Endodermal cell (in vitro differentiated cells): Measurements from ENCODE around the gene EFEMP1. TPM values are rescaled to one million over a fixed set of nuclear protein-coding genes. Genes with fewer than 3 reads are reported as not detected.

ENCODE experiments used
- DNase-seq: peaks from one replicate; pipeline ENCODE4 v3.0.0-alpha.2; 2017
- H3K27ac ChIP-seq: 2 replicates; pipeline ENCODE4 v1.5.1; 2013; ENCODE audit warnings: mild to moderate bottlenecking, low read depth, low read length, moderate library complexity
- H3K27me3 ChIP-seq: 2 replicates; pipeline ENCODE4 v1.6.1; 2013; ENCODE audit warnings: mild to moderate bottlenecking, low read length, moderate library complexity; ENCODE audit not compliant: insufficient read depth, control insufficient read depth, poor library complexity, severe bottlenecking
- H3K36me3 ChIP-seq: 2 replicates; pipeline ENCODE4 v1.7.0; 2013; ENCODE audit warnings: mild to moderate bottlenecking, low read length, moderate library complexity; ENCODE audit not compliant: control insufficient read depth, insufficient read depth
- H3K4me1 ChIP-seq: one replicate; pipeline ENCODE4 v1.7.0; 2013; ENCODE audit warnings: low read length; ENCODE audit not compliant: control insufficient read depth, insufficient read depth
- H3K4me3 ChIP-seq: 2 replicates; pipeline ENCODE4 v1.5.1; 2013; ENCODE audit warnings: mild to moderate bottlenecking, low read length, moderate library complexity
- H3K9ac ChIP-seq: 2 replicates; pipeline ENCODE4 v1.6.1; 2013; ENCODE audit warnings: mild to moderate bottlenecking, low read length, moderate library complexity; ENCODE audit not compliant: poor library complexity, severe bottlenecking; ENCODE audit errors: extremely low read depth
- H3K9me3 ChIP-seq: 2 replicates; pipeline ENCODE4 v1.6.1; 2013; ENCODE audit warnings: mild to moderate bottlenecking, low read length, moderate library complexity; ENCODE audit not compliant: control insufficient read depth
- H3K27ac Mint-ChIP-seq: 2 replicates; pipeline ENCODE4 v1.8.0; 2020; ENCODE audit warnings: mixed read lengths
- H3K27me3 Mint-ChIP-seq: 2 replicates; pipeline ENCODE4 v1.8.0; 2021; ENCODE audit warnings: mild to moderate bottlenecking, mixed read lengths; ENCODE audit not compliant: insufficient read depth
- H3K36me3 Mint-ChIP-seq: 2 replicates; pipeline ENCODE4 v1.8.0; 2020; ENCODE audit warnings: low read depth, mixed read lengths
- H3K4me1 Mint-ChIP-seq: 2 replicates; pipeline ENCODE4 v1.8.0; 2020; ENCODE audit warnings: mixed read lengths
- H3K4me3 Mint-ChIP-seq: 2 replicates; pipeline ENCODE4 v1.8.0; 2020; ENCODE audit warnings: mild to moderate bottlenecking, moderate library complexity, mixed read lengths
- H3K9me3 Mint-ChIP-seq: 2 replicates; pipeline ENCODE4 v1.8.0; 2020; ENCODE audit warnings: mild to moderate bottlenecking, mixed read lengths
- WGBS, 2 experiments: methylation state at CpG; one replicate each; pipeline versions ENCODE4 v1.1.5 to v1.1.7; 2013; ENCODE audit warnings: missing lambda C conversion rate in 2 of 2, mixed read lengths in 1 of 2; ENCODE audit not compliant: insufficient coverage in 1 of 2, insufficient read length in 1 of 2; 5-methylcytosine and 5-hydroxymethylcytosine counted together
- total RNA-seq, 2 donors: library from RNA; stranded (reverse); fragmentation: NEBNext Ultra II Directional in 1 of 2; extraction: Animal tissue kit (Norgen Biotek cat#: 25700) in 1 of 2; gene quantifications; 2 replicates in 1 of 2; 3 replicates in 1 of 2; pipeline ENCODE4 v1.2.1, GENCODE V29; 2021
- TF ChIP-seq, protein P1 (sequence below): fragments of 200-600 bp; sonication (generic); conservative IDR thresholded peaks from 2 replicates; pipeline ENCODE4 v1.5.0; 2021; ENCODE audit warnings: antibody characterized with exemption, mild to moderate bottlenecking

Gene EFEMP1
- total RNA-seq, 2 donors from 2014 or later = 2.6 to 3.3 TPM

DNA sequence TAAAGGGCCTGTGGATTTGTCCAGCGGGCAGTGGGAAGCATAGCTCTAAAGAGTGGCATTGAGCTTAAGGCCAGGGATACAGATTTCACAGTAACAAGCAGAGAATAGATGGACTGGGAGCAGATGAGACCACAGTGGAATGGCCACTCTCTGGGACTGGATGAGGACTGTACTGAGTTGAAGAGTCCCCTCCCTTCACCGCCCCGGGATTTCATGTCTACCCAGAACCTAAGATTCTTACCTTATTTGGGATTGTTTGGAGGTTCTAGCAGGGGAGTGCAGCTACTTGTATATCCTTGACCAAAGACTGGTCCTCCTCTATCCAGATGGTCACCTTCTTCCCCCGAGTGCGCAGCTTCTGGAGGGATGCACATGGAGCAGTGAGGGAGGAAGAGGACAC is 28.0 kb upstream of the EFEMP1 start:
- H3K9me3 Mint-ChIP-seq = no peaks in the 10 kb centered on the region
- Histone ChIP-seq H3K9me3 (no peaks in the 10 kb centered on the region), H3K9ac (no peak overlapping the region), H3K4me1 (no peaks in the 10 kb centered on the region), H3K27ac (no peak overlapping the region), H3K4me3 (no peak overlapping the region), H3K27me3 (no peaks in the 10 kb centered on the region), H3K36me3 (no peaks in the 10 kb centered on the region)
- no peak overlapping the region for H3K4me3 Mint-ChIP-seq
- 98 to 100% methylated on average over 2 to 5 of the region's 5 CpGs for WGBS, 2 experiments
- no peaks in the 10 kb centered on the region for H3K4me1 Mint-ChIP-seq
- H3K36me3 Mint-ChIP-seq = no peaks in the 10 kb centered on the region
- no peaks in the 10 kb centered on the region for H3K27me3 Mint-ChIP-seq
- TF ChIP-seq, protein P1, sequence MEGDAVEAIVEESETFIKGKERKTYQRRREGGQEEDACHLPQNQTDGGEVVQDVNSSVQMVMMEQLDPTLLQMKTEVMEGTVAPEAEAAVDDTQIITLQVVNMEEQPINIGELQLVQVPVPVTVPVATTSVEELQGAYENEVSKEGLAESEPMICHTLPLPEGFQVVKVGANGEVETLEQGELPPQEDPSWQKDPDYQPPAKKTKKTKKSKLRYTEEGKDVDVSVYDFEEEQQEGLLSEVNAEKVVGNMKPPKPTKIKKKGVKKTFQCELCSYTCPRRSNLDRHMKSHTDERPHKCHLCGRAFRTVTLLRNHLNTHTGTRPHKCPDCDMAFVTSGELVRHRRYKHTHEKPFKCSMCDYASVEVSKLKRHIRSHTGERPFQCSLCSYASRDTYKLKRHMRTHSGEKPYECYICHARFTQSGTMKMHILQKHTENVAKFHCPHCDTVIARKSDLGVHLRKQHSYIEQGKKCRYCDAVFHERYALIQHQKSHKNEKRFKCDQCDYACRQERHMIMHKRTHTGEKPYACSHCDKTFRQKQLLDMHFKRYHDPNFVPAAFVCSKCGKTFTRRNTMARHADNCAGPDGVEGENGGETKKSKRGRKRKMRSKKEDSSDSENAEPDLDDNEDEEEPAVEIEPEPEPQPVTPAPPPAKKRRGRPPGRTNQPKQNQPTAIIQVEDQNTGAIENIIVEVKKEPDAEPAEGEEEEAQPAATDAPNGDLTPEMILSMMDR = no peak
- DNase-seq = no peak
- H3K27ac Mint-ChIP-seq = no peak overlapping the region

DNA sequence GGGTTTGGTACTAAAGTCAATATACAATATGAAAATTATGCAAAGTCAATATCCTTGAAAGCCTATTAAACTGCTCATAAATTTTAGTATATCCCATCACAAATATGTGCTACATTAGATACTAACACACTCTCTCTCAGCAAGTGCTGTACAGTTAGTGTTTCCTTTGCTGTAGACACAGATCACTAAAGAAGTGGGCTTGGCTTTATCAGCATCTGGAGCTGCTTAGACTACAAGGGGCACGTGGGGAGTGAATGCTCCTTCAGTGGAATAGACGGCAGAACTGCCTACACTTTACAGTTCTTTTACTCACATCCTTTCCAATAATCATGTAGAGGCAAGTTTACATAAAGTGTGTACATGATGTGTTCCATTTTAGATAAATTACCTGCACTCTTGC is 26.0 kb upstream of the EFEMP1 start:
- Mint-ChIP-seq H3K27me3 (no peaks in the 10 kb centered on the region), H3K27ac (no peak overlapping the region), H3K36me3 (no peaks in the 10 kb centered on the region), H3K9me3 (no peaks in the 10 kb centered on the region), H3K4me3 (no peak overlapping the region), H3K4me1 (no peaks in the 10 kb centered on the region)
- H3K27me3 ChIP-seq = no peaks in the 10 kb centered on the region
- no peak for DNase-seq
- H3K9me3 ChIP-seq = no peaks in the 10 kb centered on the region
- H3K4me3 ChIP-seq = no peak overlapping the region
- TF ChIP-seq, protein P1 = no peak
- H3K27ac ChIP-seq = no peak overlapping the region
- 96% methylated on average over 2 of the region's 2 CpGs; no CpG with 5 or more reads in 1 of the 2 experiments for WGBS, 2 experiments
- H3K4me1 ChIP-seq = no peaks in the 10 kb centered on the region
- no peaks in the 10 kb centered on the region for H3K36me3 ChIP-seq
- H3K9ac ChIP-seq = no peak overlapping the region

DNA sequence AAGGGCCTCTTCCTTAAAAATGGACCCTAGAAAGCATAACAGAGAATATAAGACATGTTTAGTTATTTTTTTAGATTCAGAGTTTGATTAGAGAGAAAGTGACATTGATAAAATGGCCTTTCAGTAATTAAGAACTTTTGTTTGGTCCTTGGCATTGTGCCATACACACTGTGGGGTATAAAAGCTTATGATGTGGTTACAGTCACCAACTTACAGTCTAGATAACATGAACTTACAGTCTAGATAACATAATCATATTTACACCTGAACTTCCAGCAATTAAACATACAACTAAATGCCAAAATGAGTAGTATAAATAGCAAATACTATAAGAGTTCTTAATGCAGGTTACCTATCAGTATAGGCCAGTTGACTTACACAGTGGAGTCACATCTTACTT is 25.6 kb upstream of the EFEMP1 start:
- H3K9ac ChIP-seq = no peak overlapping the region
- H3K27ac Mint-ChIP-seq = no peak overlapping the region

More for the DNA sequence above, 25.6 kb upstream of the EFEMP1 start:
- H3K4me3 Mint-ChIP-seq = no peak overlapping the region
- no peaks in the 10 kb centered on the region for H3K36me3 Mint-ChIP-seq
- no peaks in the 10 kb centered on the region for H3K27me3 Mint-ChIP-seq
- TF ChIP-seq, protein P1 = no peak
- H3K4me1 Mint-ChIP-seq = no peaks in the 10 kb centered on the region
- no peaks in the 10 kb centered on the region for H3K9me3 Mint-ChIP-seq
- Histone ChIP-seq H3K9me3 (no peaks in the 10 kb centered on the region), H3K36me3 (no peaks in the 10 kb centered on the region), H3K27me3 (no peaks in the 10 kb centered on the region), H3K4me1 (no peaks in the 10 kb centered on the region), H3K4me3 (no peak overlapping the region), H3K27ac (no peak overlapping the region)
- DNase-seq = no peak
